WTC11 (cell line): ENCODE results near the gene DNAAF5.

Source experiments
- ATF2 ChIP-seq: sonication (generic); formaldehyde crosslinking; IDR thresholded peaks from 2 replicates; pipeline ENCODE4 v1.8.1; 2022; ENCODE audit warnings: low read depth, missing genetic modification reagents, borderline replicate concordance
- CTCF ChIP-seq: fragments of 200-600 bp; IDR thresholded peaks from 2 replicates; pipeline ENCODE4 v1.8.0; 2022; ENCODE audit warnings: antibody characterized with exemption
- FOXJ3 ChIP-seq: sonication (generic); formaldehyde crosslinking; IDR thresholded peaks from 2 replicates; pipeline ENCODE4 v1.9.0; 2021; ENCODE audit warnings: missing genetic modification reagents, mild to moderate bottlenecking, borderline replicate concordance
- KAT7 ChIP-seq: sonication (generic); formaldehyde crosslinking; IDR thresholded peaks from 2 replicates; pipeline ENCODE4 v1.8.1; 2023; ENCODE audit warnings: missing genetic modification reagents, mild to moderate bottlenecking, borderline replicate concordance
- MXD4 ChIP-seq: fragments of 250-450 bp; sonication (Bioruptor Pico); IDR thresholded peaks from 2 replicates; pipeline ENCODE4 v1.8.0; 2021; ENCODE audit warnings: mild to moderate bottlenecking, moderate library complexity, borderline replicate concordance
- USF2 ChIP-seq: sonication (generic); formaldehyde crosslinking; IDR thresholded peaks from 2 replicates; pipeline ENCODE4 v1.8.1; 2023; ENCODE audit warnings: mild to moderate bottlenecking, missing genetic modification reagents, moderate library complexity
- ZNF232 ChIP-seq: sonication (generic); formaldehyde crosslinking; IDR thresholded peaks from 2 replicates; pipeline ENCODE4 v1.8.0; 2022; ENCODE audit warnings: mild to moderate bottlenecking, missing genetic modification reagents

GRCh38 chr7:779480-779879 is 53.0 kb downstream of the DNAAF5 start:
- TF ChIP-seq CTCF (no peak), MXD4 (CRISPR knock-in tag) (no peak), KAT7 (CRISPR knock-in tag) (no peak), FOXJ3 (CRISPR knock-in tag) (no peak), USF2 (no peak), ZNF232 (no peak), ATF2 (no peak)
